ENCODE data around the gene MTOR.

- TF ChIP-seq CTCF (IDR thresholded peaks at IDR 0.05; ENCODE audit: extremely low read depth in 1 of 2, insufficient read depth in 1 of 2, low read depth in 1 of 2, low read length in 2 of 2) (no peak), EZH2 (IDR thresholded peaks at IDR 0.05; ENCODE audit: borderline replicate concordance, low read depth, low read length, severe bottlenecking) (no peak), POLR2AphosphoS5 (IDR thresholded peaks at IDR 0.05; ENCODE audit: insufficient read depth, low read depth, low read length) (no peak), POLR2A (IDR thresholded peaks at IDR 0.05; ENCODE audit: low read depth, low read length) (no peak), MAX (IDR thresholded peaks at IDR 0.05; ENCODE audit: insufficient read depth, insufficient read length) (no peak), MYC (IDR thresholded peaks at IDR 0.05; ENCODE audit: low read depth, low read length) (no peak)
Measured at GRCh38 chr1:11245248-11245647, 17.1 kb downstream of the MTOR start.

All from endothelial cell of umbilical vein (primary cell).